ENCODE data around the gene TBC1D10A.

DNA sequence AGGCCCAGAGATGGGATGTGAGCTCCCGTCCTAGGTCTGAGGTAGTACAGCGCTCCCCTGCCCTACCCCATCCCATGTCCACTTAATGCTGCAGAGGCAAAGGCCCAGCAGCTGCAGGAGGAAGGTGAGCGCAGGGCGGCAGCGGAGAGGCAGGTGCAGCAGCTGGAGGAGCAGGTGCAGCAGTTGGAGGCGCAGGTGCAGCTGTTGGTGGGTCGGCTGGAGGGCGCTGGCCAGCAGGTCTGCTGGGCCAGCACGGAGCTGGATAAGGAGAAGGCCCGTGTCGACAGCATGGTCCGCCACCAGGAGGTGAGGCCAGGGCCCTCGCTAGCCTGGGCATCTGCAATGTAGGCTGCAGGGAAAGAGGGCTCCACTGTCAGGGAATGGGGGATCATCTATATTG lies 45.2 kb upstream of the TBC1D10A start:
- no peak for TF ChIP-seq POLR2A (IDR thresholded peaks at IDR 0.05)
- TF ChIP-seq, protein P1, sequence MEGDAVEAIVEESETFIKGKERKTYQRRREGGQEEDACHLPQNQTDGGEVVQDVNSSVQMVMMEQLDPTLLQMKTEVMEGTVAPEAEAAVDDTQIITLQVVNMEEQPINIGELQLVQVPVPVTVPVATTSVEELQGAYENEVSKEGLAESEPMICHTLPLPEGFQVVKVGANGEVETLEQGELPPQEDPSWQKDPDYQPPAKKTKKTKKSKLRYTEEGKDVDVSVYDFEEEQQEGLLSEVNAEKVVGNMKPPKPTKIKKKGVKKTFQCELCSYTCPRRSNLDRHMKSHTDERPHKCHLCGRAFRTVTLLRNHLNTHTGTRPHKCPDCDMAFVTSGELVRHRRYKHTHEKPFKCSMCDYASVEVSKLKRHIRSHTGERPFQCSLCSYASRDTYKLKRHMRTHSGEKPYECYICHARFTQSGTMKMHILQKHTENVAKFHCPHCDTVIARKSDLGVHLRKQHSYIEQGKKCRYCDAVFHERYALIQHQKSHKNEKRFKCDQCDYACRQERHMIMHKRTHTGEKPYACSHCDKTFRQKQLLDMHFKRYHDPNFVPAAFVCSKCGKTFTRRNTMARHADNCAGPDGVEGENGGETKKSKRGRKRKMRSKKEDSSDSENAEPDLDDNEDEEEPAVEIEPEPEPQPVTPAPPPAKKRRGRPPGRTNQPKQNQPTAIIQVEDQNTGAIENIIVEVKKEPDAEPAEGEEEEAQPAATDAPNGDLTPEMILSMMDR (IDR thresholded peaks at IDR 0.05): no peak

Data from ovary (tissue), 3 donors.